GM12875 (cell line): ENCODE data around the gene CPAMD8.
"Not testable (repeated sequence)": the region's sequence is repeated elsewhere in the genome, so short reads cannot be mapped to it uniquely, and the experiment has no call there.

Experiments used
- H3K4me3 ChIP-seq: one replicate; pipeline ENCODE4 v1.5.1; 2011; ENCODE audit warnings: low read depth, low read length, control low read depth
- CTCF ChIP-seq: IDR thresholded peaks from 2 replicates; pipeline ENCODE4 v1.5.1; 2011; ENCODE audit warnings: low read depth, mild to moderate bottlenecking, control low read depth, inconsistent platforms, low read length, moderate library complexity, borderline replicate concordance; ENCODE audit not compliant: insufficient read depth

CPAMD8 gene

GRCh38 chr19:16938211-16938610 is 88.4 kb downstream of the CPAMD8 start:
- no peak for TF ChIP-seq CTCF
- no peak overlapping the region for H3K4me3 ChIP-seq

- not testable (repeated sequence) for H3K4me3 ChIP-seq
Measured at GRCh38 chr19:16937796-16938195, 88.8 kb downstream of the CPAMD8 start.

GRCh38 chr19:16936901-16937300 is 89.7 kb downstream of the CPAMD8 start:
- no peak overlapping the region for H3K4me3 ChIP-seq
- TF ChIP-seq CTCF = no peak

DNA sequence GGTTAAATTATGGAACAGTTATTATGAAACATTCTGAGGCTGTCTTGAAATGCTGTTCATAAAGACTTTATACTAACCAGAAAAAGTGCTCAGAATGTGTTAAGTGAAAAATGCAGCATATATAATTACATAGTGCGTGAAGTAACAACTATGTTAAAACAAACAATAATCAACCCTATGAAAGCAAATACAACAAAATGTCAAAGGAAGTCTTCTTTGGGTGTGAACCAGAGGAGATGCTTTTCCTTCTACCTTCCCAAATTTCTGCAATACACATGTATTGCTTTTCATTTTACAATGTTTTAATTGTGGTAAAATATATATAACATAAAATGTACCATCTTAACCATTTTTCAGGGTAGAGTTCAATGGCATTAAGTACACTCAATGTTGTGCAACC is 92.1 kb downstream of the CPAMD8 start:
- H3K4me3 ChIP-seq = no peak overlapping the region
- TF ChIP-seq CTCF = no peak

DNA sequence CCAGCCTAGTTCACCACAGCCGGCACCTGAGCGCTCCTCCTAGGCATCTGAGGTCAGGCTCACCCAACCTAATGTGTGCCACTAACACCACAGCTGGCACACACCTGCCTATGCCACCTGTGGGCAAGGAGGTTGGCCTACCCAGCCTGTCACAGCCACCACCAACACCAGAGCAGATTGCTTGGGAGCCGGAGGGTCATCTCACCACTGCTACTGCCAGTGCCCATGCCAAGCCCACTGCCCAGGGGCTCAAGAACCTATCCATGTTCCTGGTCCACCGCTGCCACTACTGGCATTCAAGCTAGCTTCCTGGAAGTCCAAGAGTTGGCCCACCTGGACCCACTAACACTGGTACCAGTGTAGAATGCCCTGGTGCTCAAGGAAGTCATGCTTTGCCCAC is 95.3 kb downstream of the CPAMD8 start:
- no peak for TF ChIP-seq CTCF
- no peak overlapping the region for H3K4me3 ChIP-seq

- H3K4me3 ChIP-seq = no peak overlapping the region
- no peak for TF ChIP-seq CTCF
Measured at GRCh38 chr19:16930753-16931152, 95.9 kb downstream of the CPAMD8 start.

DNA sequence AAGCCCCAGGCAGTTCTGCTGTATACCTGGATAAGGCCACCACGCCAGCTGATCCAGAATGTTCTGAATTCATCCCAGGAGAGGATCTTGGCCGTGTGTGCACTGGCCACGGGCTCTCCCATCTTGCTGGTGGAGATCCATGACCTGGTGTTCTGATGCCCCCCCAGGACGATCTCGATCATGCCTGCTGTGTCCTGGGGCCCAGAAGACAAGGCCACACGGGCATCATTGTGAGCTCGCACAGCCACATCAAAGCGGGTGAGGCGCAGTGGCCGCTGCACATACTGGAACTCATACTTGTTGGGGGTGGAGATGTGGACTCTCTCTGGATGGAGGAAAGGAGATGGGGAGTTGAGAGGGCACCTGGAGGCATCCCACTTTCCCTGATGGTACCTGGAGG is 97.7 kb downstream of the CPAMD8 start:
- no peak overlapping the region for H3K4me3 ChIP-seq
- no peak for TF ChIP-seq CTCF

- H3K4me3 ChIP-seq = no peak overlapping the region
- no peak for TF ChIP-seq CTCF
Measured at GRCh38 chr19:16928351-16928750, 98.3 kb downstream of the CPAMD8 start.
